Stomach (tissue), 4 donors: Measurements from ENCODE around the gene SPAST.

Source experiments
- CTCF ChIP-seq, 7 experiments: fragments of 450-650 bp in 4 of 7; fragments of 200-600 bp in 3 of 7; sonication (generic) in 3 of 7; IDR thresholded peaks; one replicate each; pipeline ENCODE4 v1.5.1; 2016 to 2019; ENCODE audit warnings: antibody characterized with exemption in 7 of 7, control low read depth in 2 of 7, mild to moderate bottlenecking in 1 of 7
- EP300 ChIP-seq: sonication (generic); formaldehyde crosslinking; IDR thresholded peaks from one replicate; pipeline ENCODE4 v1.6.1; 2017; ENCODE audit warnings: antibody characterized with exemption

- TF ChIP-seq EP300 (no peak), CTCF (IDR thresholded peaks at IDR 0.05) (no peak)
These were observed 96.3 kb downstream of the SPAST start for GRCh38 chr2:32159678-32160077.
